CD4-positive, alpha-beta T cell treated with Interleukin-10 for 1 hour (primary cell): Measurements from ENCODE around the gene TBC1D14.

Source experiments
- DNase-seq: peaks from one replicate; pipeline ENCODE4 v3.0.0-alpha.2; 2020

Gene TBC1D14, protein sequence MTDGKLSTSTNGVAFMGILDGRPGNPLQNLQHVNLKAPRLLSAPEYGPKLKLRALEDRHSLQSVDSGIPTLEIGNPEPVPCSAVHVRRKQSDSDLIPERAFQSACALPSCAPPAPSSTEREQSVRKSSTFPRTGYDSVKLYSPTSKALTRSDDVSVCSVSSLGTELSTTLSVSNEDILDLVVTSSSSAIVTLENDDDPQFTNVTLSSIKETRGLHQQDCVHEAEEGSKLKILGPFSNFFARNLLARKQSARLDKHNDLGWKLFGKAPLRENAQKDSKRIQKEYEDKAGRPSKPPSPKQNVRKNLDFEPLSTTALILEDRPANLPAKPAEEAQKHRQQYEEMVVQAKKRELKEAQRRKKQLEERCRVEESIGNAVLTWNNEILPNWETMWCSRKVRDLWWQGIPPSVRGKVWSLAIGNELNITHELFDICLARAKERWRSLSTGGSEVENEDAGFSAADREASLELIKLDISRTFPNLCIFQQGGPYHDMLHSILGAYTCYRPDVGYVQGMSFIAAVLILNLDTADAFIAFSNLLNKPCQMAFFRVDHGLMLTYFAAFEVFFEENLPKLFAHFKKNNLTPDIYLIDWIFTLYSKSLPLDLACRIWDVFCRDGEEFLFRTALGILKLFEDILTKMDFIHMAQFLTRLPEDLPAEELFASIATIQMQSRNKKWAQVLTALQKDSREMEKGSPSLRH

DNA sequence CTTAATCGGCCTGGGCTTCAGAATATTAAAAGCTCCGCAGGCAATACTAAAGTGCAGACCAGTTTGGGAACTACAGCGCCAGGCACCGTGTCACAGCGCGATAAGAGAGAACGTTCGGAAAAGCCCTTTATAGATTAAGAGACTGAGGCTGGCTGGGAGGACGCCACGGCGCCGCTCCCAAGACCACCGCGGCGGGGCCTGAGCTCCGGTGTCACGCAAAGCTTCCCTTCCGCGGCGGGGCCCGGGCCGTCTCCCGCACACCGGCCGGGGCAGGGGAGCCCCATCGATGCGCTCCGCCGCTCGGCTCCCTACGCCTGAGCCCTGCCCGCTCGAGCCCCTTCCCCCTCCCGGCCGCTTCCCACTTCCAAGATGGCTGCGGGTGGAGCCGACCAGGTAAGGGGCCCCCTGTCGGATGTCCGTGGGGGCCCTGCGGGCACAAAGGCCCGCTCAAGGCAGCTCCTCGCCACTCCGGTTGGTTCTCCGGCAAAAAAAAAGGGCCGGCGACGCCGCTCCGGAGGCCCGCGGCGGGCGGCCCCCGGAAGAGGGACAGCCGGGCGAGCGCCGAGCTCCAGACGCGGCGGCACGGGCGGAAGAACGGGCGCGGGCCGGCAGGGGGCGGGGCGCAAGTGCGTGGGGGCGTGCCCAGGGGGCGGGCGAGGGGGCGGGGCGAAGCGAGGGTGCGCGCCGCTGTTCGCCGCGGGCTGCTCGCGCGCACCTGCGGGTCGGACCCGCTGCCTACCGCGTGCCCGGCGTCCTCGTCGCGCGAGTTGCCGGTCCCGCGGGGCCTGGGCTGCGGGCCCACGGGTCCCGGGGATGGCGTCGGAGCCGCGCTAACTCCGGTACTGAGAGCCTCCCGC, at the start of gene TBC1D14:
Gene TBC1D14, plus strand, starts transcription at position 714 of the 857 bp plus-strand sequence. CDS start 13,564 bp downstream, outside the sequence.
- peak; percentile 90 for DNase-seq

DNA sequence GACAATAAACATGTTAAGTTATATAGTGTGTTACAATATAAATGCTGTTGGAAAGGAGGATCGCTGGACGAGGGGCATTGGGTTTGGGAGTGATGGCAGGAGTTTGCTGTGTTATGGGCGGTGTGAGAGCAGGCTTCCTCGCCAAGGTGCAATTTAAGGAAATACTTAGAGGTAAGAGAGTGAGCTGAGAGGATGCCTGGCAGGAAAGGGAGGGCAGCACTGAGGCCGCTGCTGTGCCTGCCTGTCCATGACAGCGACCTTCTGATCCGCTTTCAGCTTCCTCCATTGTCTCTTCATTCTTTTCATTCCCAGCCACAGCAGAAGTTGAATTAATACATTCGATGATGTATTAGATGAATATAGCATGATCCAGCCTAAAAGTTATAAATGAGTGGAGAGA, 41.2 kb upstream of the TBC1D14 start:
- DNase-seq = no peak

DNA sequence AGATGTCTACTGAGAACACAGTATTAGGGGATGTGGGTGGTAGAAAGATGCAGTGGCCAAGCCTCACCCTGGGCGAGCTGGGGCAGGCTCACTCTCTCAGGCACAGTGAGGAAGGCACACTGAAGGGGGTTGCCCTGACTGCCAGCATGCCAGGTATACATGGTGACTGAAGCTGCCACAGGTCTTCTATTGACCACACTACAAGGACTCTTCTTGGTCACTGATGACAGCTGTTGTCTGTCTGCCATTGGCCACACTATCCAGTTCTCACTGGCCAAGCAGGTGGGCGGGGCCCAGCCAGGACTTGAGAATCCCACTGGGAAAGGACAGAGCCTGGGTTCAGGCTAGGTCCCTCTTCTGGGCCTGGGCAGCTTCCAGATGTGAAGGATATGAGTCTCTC, 39.7 kb upstream of the TBC1D14 start:
- DNase-seq = no peak

DNA sequence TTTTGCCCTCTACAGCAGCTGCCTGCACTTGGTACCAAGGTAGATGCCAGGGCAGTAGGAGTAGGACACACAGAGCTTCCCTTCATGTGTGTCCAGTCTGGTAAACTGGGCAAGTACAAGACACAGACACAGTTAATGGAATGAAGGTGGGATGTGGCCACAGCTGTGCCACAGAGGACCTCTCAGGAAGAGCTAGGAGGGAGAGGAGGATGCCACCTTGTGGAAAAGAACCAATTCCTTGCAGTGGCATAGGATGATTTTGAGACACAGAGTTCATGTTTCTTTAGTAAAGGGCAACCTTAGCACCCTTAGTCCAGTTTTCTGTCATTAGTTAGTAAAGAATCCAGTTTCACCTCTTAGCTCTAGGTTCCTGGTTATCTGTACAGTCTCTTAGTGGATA, 36.3 kb upstream of the TBC1D14 start:
- DNase-seq = no peak

DNA sequence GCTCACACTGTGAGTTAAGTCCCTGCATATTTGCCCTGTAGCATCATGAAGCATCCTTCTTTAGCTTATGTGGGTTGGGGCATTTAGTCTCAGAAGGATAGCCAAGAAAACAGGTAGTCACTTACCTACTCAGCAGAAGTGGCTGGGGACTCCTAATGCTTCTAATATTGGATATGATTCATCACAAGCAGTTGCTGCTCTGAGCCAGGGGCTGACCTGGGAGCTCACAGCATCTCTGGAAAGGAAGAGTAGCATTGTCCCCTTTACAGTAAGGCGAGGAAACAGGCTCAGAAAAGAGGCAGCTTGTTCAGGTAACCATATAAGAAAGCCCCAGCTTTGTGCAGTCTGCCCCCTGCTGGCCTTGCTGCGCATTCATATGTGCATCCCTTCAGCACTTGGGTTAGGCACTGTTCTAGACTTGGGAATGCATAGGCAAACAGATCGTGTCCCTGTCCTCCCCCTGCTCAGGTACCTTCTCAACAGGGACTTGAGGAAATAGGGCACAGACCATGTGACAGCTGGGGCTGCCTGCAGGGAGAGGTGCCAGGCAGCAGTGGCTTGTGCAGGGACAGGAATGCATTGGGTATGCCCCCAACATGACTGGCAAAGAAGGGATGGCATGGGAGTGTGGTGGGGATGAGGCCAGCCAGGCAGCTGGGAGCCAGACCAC, 35.7 kb upstream of the TBC1D14 start:
- DNase-seq = peak; percentile 80

DNA sequence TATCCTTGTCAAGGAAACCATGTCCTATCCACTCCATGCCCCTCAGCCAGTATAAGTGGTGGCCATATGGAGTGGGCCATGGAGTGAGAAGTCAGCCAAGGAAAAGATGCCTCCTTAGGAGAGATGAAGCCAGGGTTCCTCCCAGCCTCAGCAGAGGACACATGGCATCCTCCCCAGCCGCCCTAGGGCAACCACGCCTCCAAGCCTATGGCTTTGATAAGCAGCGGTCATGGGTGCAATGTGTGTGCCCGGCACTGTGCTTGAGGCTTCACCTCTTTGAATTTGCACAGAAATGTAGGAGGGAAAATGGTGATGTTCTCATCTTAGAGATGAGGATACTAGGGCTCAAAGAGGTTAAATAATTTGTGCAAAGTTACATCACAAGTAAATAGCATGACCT, 34.6 kb upstream of the TBC1D14 start:
- DNase-seq = no peak

DNA sequence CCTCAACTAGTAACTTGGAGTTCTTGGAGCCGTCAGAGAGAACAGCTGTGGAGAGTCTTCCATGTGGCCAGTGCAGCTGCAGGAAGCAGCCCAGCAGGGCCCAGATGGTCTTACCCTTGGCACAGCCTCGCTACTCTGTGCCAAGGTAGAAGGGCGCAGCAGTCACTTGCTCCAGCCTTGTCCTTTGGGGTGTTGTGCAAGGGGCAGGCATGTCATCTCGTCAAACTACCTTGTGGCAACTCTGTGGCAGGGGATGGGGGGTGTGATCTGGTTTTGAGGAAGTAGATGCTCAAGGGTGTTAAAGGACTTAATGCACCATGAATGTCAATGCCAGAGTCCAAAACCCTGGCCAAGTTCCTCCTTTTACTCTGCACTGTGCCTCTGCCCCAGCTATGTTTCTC, 34.2 kb upstream of the TBC1D14 start:
- DNase-seq = peak; percentile 19

DNA sequence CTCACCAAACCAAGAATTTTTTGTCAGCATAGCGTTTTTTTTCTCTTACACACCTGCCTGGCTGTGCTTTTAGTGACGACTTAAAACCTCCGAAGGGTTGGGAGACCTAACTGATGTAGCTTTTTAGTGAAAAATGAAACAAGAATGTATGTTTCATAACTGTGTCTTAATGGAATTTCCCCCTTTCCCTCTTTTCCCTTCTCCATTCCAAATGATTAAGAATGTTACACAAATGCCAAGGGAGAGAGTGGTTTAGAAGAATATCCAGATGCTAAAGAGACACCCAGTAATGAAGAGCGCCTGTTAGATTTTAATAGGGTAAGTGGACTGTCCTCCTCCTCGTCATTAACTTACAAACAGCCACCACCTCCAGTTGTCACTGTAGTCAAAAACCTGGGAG, 33.2 kb upstream of the TBC1D14 start:
- no peak for DNase-seq

DNA sequence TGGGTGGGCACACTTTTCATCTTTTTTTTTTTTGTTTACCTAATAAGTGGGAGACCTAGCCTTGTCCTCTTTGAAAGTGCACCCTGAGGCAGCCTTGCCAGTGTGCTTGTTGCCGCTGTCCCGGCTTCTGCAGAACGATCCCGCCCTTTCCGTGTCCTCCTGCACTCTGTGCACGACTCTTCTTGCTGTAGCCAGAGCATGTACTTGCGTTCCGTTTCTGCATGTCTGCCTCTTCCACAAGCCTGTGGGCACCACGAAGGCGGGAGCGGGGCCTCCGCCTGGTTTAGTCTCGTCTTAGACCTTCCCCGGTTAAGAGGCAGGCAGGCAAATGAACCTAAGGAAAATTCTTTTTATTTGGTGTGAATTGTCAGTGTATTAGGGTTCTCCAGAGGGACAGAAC, 32.6 kb upstream of the TBC1D14 start:
- no peak for DNase-seq

DNA sequence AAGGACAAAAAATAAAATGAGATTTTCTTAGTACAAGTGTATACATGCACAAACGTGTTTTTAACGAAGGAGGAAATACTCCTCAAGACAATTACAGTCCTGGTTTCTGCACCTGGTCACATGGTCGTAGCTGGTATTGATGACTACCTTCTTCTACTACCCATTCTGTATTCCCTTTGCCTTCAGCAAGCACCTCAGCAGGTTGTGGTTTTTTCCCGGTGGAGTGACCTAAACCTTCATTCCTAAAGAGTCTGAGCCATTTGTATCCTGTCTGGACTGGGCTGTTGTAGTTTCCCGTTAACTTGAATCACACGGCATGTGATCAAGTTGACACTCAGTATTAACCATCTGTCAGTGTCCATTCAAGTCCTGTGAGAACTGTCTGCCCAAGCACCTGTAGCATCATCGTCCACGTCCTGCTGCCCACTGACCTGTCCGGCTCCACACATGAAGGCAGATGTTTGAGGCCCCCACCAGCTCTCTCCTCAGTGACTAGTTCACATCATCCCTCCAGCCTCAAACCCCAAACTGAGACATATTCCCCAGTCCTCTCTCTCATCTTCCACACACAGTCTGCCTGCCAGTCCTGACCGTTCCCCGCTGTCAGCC, 31.1 kb upstream of the TBC1D14 start:
- no peak for DNase-seq

DNA sequence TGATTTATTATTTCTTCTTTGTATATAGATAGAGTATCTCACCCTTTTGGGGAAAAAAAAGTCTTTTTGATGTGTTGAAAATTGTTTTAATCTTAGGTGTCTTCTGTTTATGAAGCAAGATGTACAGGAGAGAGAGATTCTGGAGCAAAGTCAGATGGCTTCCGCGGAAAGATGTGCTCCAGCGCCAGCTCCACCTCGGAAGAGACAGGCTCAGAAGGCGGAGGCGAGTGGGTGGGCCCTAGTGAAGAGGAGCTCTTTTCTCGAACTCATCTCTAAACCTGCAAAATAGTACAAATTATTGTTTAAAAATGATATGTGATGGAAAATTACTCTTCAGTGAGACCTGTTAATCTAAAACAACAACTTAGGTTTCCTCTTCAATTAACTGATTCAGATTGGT, 28.9 kb upstream of the TBC1D14 start:
- DNase-seq = no peak

DNA sequence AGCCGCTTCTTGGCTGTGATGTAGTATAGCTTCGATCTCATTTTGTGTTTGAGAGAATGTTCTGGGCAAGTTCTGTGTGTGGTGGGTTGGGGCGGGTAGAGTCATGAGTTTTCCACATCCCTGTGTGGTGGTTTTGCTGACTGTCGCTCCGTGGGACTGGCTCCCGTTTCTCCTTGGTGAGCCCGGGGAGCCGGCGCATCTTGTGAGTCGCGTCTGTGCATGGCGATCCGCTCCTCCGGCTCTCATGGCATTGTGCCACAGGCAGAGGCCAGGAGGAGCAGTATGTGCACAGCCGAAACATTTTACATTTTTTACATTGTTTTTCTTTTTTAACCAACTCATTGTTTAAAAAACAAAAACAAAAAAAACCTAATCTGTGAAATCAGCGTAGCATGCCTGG, 27.7 kb upstream of the TBC1D14 start:
- DNase-seq = no peak

DNA sequence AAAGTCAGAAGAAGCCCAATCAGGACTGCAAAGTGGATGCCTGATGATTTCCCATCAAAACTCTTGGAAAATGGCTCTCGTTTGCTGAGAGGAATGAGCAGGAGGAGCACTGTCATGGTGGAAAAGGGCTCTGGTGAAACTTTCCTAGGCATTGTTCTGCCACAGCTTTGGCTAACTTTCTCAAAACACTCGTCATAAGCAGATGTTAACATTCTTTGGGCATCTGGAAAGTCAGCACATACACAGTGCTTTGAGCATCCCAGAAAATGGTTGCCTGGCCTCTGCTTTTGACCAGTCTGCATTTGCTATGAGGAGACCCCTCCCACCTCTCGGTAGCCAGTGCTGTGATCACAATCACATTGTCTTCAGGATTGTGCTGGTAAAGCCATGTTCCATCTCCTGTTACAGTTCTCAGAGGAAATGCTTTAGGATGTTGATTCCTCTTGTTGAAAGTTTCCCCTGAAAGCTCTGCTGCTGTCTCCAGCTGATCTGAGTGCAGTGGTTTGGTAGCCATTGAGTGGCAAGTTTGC, 25.2 kb upstream of the TBC1D14 start:
- DNase-seq = no peak

DNA sequence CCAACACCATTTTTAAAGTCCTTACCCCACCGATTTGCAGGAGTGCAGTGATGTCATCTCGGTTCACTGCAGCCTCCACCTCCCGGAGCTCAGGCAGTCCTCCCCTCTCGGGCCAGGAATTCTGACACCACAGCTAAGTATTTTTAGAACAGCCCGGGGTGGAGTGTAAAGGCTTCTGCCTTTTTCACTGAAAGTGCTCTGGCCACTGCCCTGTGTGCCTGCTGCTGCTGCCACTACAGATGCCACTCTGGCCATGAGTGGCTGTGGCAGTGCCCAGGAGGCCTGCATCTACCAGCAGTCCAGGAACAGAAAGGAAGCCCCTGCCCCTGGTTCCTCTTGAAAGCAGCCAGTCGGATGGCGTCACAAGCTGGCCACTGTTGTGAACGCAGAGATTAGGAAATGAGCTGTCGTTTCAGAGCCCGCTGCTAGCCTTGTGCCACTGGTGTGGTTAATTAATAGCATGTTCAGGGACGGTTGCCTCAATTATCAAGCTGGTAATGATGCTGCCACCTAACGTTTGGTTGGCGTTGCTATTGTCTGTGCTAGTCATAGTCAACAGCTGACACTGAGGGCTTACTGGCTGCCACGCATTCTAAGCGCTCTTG, 23.6 kb upstream of the TBC1D14 start:
- peak; percentile 30 for DNase-seq

DNA sequence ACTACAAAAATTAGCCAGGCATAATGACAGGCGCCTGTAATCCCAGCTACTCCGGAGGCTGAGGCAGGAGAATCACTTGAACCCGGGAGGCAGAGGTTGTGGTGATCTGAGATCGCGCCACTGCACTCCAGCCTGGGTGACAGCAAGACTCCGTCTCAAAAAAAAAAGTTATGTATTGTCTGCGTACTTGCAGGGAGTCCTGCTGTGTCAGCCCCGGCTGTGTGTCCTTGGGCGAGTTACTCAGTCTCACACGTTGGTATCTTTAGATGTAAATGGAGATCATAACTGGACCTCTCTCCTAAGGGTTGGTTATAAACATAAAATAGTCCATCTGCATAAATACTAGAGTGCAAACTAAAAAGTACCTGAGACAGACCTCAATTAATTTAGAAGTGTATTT, 22.7 kb upstream of the TBC1D14 start:
- DNase-seq = no peak

DNA sequence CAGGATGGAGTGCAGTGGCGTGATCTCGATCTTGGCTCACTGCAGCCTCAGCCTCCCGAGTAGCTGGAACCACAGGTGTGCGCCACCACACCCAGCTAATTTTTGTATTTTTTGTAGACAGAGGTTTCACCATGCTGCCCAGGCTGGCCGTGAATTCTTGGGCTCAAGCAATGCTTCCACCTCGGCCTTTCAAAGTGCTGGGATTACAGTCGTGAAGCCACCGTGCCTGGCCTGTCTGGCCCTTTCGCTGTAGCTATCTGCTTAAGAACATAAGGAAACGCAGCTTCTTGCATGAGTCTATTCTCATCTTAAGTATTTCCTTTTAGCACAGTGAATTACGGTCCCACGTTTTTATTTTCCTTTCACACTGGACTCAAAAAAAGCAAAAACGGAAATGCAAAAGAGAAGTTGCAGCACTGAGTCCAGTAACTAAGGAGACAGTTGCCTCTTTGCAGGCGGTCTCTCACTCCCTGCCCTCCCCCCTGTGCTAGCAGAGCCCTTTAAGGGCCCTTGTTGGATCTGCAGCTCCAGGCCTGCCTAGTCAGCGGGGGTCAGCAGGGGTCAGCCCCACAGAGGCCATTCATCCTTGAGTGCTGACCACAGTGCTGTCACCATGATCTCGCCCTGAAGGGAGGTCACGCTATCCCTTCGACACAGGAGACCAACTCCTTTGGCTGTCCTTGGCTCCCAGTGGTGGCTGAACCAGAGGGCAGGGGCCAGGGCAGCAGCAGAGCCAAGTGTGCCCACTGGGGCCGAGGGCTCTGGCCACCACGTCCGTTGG, 21.8 kb upstream of the TBC1D14 start:
- no peak for DNase-seq

DNA sequence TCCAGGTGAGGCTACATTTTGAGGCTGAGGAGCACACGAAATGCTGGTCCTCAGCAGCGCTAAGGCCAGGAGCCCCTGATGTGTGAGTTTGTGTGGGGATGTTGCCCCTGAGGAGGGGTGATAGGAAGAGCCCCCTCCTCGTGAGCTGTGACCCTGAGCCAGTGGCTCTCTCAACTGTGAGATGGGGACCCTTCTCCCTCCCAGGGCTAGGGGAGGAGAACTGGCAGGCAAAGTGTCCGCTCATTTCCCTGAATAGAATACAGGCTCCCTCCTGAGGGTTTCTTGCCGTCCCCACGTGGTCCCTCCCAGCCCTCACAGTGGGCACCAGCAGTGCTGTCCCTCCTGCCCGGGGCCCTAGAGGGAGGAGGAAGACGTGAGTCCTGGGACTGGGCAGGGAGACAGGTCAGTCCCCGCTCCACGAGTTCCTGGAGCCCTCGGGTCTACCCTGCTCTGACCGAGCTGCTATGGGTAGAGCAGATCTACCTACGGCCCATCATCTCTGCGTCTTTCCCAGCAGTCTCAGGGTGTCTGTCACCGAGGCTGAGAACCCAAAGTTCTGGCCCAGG, 21.0 kb upstream of the TBC1D14 start:
- no peak for DNase-seq

DNA sequence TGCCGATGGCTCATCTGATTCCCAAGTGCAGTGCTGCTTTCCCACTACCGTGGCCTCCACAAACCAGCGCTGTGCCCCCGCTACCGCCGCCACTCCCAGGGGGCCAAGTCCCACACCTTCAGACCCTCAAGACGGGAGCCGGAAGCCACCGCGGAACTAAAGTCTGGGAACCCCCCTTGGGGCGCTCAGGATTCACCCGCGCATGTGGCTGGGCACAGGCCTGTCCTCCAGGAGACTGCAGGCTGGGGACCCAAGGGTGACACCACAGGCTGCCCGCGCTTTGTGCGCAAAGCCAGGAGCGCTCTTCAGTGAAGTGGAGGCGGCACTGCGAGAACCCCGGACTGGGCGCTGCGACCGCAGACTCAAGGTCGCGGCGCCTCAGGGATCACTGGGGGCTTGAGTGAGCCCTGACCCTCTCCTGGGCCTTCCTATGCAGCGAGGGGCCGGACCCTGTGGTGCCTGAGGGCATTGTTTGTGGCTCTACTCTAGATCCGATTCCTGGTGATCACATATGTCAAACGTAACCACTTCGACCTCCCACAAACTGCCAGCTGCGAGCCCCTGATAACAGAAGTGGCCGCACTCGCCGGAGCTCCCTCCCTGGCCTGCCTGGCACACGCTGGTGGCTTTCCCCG, 20.4 kb upstream of the TBC1D14 start:
- DNase-seq = no peak

DNA sequence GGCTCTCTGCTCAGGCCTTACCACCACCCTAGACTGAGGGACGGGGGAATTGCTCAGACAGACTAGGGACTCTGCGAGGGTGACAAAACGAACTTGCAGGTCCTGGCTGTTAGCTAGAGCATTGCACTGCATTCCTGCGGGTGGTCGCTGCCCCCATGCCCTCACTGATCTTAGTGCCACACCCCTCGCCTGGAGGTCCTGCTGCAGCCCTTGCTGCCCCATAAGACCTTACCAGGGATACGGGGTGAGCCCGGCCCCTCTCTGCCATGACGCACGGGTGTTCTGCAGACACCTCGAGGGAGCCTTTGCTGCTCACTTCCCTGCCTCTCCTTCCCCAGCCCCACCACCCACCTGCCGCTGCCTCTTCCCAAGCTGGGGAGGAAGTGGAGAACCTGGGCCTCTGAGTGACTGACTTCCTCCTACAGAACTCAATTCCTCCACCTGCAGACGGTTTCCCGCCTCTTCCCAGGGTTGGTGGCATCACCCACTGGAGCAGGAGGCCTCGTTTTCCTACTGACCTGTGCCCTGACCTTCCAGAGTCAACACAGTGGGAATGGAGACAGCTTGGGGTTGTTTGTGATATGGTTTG, 19.8 kb upstream of the TBC1D14 start:
- no peak for DNase-seq

DNA sequence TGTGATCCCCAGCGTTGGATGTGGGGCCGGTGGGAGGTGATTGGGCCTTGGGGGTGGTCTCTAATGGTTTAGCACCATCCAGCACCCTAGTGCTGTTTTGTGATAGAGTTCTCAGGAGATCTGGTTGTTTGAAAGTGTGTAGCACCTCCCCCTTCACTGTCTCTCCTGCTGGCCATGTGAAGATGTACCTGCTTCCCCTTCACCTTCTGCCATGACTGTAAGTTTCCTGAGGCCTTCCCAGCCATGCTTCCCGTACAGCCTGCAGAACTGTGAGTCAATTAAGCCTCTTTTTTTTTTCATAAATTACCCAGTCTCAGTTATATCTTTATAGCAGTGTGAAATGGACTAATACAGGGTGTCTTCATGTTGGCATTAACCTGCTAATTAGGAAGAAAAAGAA, 19.3 kb upstream of the TBC1D14 start:
- no peak for DNase-seq
